ENCODE measurements around the gene MICB.
"Not testable (repeated sequence)": the region's sequence is repeated elsewhere in the genome, so short reads cannot be mapped to it uniquely, and the experiment has no call there.

Gene MICB

GRCh38 chr6:31509036-31509435 lies 11.1 kb downstream of the MICB start:
- not testable (repeated sequence) for DNase-seq (ENCODE audit: low spot score)

GRCh38 chr6:31510007-31510406 lies 12.1 kb downstream of the MICB start:
- DNase-seq (ENCODE audit: low spot score), result no peak

- DNase-seq (ENCODE audit: low spot score), result no peak
These were observed 15.7 kb downstream of the MICB start for GRCh38 chr6:31513456-31514165.

GRCh38 chr6:31521835-31522234 lies 23.9 kb downstream of the MICB start:
- no peak for DNase-seq (ENCODE audit: low spot score)

- DNase-seq (ENCODE audit: low spot score), result no peak
These were observed 27.6 kb downstream of the MICB start for GRCh38 chr6:31525553-31525931.

GRCh38 chr6:31525932-31526591 lies 28.1 kb downstream of the MICB start:
- DNase-seq (ENCODE audit: low spot score), result no peak

GRCh38 chr6:31528307-31528777 lies 30.4 kb downstream of the MICB start:
- no peak for DNase-seq (ENCODE audit: low spot score)

- no peak for DNase-seq (ENCODE audit: low spot score)
These were observed 30.9 kb downstream of the MICB start, which contains the start of gene MCCD1 for GRCh38 chr6:31528821-31529328. Gene MCCD1, plus strand, starts transcription at chr6:31528962. Its CDS starts 53 bp downstream, at chr6:31529015.

GRCh38 chr6:31529329-31530150 lies 31.6 kb downstream of the MICB start:
- no peak for DNase-seq (ENCODE audit: low spot score)

- DNase-seq (ENCODE audit: low spot score), result no peak
These were observed 32.7 kb downstream of the MICB start for GRCh38 chr6:31530659-31531058.

- no peak for DNase-seq (ENCODE audit: low spot score)
These were observed 33.2 kb downstream of the MICB start for GRCh38 chr6:31531162-31531561.

GRCh38 chr6:31531771-31532643 lies 34.1 kb downstream of the MICB start:
- DNase-seq (ENCODE audit: low spot score), result no peak

- DNase-seq (ENCODE audit: low spot score), result no peak
These were observed 34.9 kb downstream of the MICB start for GRCh38 chr6:31532644-31533454.

- no peak for DNase-seq (ENCODE audit: low spot score)
These were observed 35.5 kb downstream of the MICB start for GRCh38 chr6:31533455-31533841.

GRCh38 chr6:31534011-31534410 lies 36.1 kb downstream of the MICB start:
- no peak for DNase-seq (ENCODE audit: low spot score)

GRCh38 chr6:31534521-31535040 lies 36.6 kb downstream of the MICB start:
- no peak for DNase-seq (ENCODE audit: low spot score)

GRCh38 chr6:31535538-31536324 lies 37.8 kb downstream of the MICB start:
- DNase-seq (ENCODE audit: low spot score), result no peak

GRCh38 chr6:31538805-31539400 lies 41.0 kb downstream of the MICB start:
- DNase-seq (ENCODE audit: low spot score), result no peak

- DNase-seq (ENCODE audit: low spot score), result no peak
These were observed 42.7 kb downstream of the MICB start for GRCh38 chr6:31540640-31541039.
